T follicular helper cell (primary cell): ENCODE measurements around the gene FAM185A.
"Not testable (repeated sequence)": the region's sequence is repeated elsewhere in the genome, so short reads cannot be mapped to it uniquely, and the experiment has no call there.

Experiments used
- DNase-seq: peaks from one replicate; pipeline ENCODE4 v3.0.0-alpha.2; 2020; ENCODE audit warnings: low read depth
- total RNA-seq, 2 experiments: gene quantifications; one replicate each; lab custom pipeline; 2026; lab: John Stamatoyannopoulos, UW

FAM185A gene
- total RNA-seq, result 4.8 to 5.8 reads per million in 2 experiments

DNA sequence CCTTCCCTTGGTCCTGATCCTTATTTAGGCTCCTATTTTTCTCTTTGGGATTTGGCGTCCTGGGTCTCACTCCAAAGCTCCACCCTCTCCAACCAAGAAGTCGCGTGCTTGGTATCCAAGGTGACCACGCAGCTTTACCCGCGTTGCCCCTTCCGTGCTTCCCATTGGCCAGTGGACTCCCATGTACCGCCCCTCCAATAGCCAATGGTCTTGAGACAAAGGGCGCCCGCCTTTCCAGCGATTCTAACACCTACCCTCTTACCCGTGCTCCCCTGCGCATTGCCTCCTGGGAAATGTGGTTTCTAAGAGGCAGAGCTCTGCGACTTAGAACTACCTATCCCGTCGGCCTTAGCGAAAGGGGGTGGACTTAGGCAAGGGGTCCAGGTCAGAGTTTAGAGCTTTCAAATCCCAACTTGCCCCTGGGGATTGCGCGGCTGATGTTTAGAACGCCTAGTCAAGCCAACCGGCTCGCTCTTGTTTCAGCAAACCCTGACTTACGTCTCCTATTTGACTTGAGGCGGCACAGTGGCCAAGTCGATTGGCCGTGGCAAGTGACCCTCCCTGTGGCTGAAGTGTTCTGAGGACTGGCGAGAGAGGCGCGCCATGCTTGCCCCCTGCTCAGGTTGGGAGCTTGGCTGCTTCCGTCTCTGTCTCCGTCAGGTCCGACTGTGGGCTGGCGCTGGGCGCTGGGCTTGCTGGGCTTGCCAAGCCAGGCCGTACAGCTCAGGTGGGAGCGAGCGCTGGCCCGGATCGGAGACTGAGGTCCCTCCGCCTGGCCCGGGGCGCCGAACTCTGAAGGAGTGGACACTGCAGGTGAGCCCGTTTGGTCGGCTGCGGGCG lies at the start of gene FAM185A:
TSS of gene FAM185A (plus strand) at position 395 of the 840 bp plus-strand sequence. CDS start at position 604, 209 bp downstream.
- peak; percentile 94 for DNase-seq

DNA sequence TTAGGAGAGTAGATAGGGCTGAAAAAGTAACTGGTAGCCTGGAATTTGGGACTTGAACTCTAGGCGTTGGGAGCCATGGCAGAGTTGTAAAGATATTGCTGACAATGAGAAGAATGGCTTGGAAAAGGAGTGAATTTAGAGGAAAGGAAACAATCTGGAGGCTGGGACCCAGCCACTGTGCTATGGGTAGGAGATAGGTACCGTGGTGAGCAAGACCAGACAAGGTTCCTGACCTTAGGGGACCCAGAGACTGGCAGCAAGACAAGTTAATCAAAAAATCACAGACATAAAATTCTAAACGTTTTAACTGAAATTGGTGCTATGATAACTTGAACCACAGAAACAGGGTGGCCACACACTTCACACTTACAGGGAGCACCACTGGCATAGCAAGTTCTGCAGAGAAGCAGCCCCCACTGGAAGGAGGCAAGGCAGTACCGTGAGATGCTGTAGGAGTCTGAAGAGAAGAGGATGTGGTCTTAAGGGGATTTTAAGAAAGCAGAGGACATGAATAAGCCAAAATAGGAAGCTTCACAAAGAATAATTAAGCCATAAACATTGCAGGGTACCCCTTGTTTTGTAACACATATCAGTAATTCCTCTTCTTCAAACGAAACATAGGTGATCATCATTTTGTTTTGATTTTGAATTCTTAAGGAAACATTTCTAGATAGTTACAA lies 35.6 kb upstream of the FAM185A start:
- DNase-seq, result not testable (repeated sequence)

DNA sequence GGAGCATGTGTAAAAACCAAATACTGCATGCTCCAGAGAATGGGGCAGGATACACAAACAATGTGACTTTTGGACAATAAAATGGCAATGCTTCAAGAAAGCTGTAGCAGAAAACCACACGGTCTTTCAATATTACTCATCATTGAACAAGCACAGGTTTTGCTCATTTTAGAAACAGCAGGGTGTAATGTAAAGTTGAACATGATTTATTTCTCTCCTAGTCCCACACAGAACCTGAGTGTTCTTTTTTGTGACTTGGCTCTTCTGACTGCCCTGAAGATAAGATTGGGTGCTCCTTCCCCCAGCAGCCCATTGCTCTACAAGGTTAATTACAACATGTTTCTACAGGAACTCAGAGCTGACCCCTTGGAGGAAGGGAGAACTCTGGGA lies 35.1 kb upstream of the FAM185A start:
- not testable (repeated sequence) for DNase-seq

GRCh38 chr7:102714774-102715522 lies 33.9 kb upstream of the FAM185A start:
- DNase-seq, result not testable (repeated sequence)

DNA sequence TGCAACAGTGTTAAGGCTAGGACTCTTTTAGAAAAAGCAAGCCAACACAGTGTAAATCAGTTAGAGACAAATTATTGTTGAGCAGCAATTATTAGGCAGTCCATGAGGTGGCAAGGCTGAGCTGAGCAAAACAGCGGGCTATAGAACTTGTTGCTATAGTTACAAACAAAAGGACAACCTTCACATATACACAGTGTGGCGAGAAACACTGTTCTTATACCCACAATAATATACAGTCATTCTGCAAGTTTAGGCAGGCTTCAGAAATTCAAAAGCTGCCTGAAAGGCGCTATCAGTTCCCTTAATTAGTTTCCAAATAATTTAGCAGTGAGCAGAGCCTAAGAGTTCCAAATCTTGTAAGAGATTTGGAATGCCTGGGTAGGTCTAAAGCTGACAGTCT lies 33.1 kb upstream of the FAM185A start:
- DNase-seq, result not testable (repeated sequence)

GRCh38 chr7:102718491-102718890 lies 30.3 kb upstream of the FAM185A start:
- DNase-seq, result not testable (repeated sequence)

DNA sequence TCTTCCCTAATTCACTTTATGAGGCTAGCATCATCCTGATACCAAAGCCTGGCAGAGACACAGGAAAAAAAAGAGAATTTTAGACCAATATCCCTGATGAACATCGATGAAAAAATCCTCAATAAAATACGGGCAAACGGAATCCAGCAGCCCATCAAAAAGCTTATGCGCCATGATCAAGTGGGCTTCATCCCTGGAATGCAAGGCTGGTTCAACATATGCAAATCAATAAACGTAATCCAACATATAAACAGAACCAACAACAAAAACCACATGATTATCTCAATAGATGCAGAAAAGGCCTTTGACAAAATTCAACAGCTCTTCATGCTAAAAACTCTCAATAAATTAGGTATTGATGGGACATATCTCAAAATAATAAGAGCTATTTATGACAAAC lies 22.6 kb upstream of the FAM185A start:
- not testable (repeated sequence) for DNase-seq

GRCh38 chr7:102729670-102730069 lies 19.1 kb upstream of the FAM185A start:
- not testable (repeated sequence) for DNase-seq

DNA sequence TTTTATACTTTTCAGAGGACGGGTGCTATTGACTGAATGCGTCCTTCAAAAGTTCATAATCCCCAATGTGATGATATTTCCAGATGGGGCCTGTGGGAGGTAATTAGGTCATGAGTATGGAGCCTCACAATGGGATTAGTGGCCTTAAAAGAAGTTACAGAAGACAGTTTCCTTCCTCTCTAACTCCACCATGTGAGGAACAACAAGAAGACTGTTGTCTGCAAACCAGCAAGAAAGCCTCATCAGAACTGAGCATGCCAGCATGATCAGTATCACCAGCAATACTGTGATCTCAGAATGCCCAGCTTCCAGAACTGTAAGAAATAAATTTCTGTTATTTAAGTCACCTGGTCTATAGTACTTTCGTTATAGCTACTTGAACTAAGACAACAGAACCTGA lies 18.4 kb upstream of the FAM185A start:
- DNase-seq, result not testable (repeated sequence)

DNA sequence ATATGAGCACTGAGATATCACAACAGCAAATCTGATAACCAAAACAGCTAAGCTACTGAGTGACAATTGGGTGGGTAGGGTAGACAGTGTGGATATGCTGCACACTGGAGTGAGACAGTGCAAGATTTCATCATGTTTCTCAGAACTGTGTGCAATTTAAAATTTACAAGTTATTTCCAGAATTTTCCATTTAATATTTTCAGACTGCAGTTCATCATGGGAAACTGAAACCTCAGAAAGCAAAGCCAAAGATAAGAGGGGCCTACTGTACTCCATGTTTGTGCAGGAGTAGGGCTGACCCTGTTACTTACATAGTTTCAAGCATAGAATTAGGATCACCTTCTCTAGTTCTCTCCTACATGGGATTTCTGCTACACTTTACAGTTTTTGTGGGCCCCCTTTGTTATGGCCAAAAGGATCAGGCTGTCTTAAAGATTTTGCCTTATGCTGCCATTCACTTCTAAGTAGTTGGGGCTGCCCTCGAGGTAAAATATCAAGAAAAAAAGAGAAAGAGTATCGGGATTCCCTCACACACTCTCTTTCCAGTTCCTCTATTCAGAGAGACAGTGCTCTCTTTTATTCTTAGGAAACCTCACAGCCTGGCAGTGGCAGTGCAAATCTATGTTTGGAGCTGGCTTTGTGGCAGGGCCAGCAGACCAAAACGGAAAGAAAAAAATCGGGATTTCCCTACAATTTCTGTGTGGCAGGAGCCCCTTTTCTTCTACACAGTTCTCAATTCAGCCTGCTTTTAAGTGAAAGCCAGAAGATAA lies 6.6 kb upstream of the FAM185A start:
- not testable (repeated sequence) for DNase-seq

- not testable (repeated sequence) for DNase-seq
Measured at GRCh38 chr7:102743861-102744260, 4.9 kb upstream of the FAM185A start.

DNA sequence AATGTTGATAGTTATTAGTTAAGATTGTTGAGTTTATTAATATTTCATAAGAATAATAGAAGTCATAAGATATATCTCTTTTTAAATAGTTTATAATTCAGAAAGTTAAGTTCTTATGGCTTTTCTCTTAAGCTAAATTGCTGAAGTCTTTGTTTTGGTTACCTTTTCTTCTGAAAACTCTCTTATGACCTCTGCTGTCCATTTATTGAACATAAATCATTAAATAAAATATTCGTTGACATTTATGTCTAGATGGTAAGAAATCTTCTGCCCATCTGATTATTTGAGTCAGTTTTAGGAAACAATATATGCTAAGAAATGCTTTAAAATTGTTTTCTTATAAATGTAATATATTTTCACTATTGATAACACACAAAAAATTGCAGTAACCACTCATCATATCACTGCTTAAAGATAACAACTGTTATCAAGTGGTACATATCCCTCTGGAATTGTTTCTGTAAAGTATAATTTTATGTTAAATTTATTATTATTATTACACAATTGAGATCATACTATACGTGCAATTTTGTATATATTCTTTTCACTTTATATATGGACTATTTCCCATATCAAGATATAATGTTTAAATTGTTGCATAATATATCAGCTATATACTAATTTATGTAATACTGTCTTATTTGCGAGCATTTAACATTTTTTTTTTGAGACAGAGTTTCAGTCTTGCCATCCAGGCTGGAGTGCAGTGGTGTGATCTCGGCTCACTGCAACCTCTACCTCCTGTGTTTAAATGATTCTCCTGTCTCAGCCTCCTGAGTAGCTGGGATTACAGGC lies 3.1 kb upstream of the FAM185A start:
- DNase-seq, result not testable (repeated sequence)

- DNase-seq, result not testable (repeated sequence)
Measured at GRCh38 chr7:102749445-102749786, 617 bp downstream of the FAM185A start.

DNA sequence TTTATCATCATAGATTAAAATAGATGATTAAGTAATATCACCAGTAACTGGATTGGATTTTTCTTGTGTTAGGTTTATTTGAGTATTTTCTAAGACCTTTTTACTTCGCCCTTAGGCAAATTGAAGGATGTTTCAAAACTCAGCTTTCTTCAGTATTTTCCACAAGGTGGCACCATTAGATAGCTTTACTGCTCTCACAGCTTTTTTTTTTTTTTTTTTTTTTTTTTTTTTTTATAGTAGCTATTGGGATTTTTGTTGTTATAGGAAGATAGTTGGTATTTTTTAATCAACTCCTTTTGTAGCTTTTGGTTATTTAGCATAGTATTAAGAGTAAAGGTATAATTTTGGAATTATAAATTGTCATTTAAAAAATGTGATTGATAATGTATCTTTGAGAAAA lies 9.4 kb downstream of the FAM185A start:
- DNase-seq, result not testable (repeated sequence)

- not testable (repeated sequence) for DNase-seq
Measured at GRCh38 chr7:102759934-102760333, 11.1 kb downstream of the FAM185A start.

DNA sequence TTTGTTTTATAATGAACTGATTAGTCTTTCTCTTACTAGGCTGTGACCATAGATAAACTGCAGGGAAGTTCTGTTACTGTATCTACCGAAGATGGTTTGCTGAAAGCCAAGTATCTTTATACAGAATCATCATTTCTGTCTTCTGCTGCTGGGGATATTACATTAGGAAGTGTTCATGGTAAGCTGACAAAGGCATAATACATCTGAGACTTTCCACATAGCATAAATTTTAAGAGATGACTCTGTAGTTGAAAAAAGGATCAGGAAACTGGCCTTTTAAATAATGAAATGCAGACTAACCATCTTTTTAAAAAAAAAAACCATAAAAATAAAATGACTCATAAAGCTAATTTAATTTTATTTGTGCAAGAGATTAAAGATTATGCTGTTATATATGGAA lies 12.4 kb downstream of the FAM185A start:
- DNase-seq, result not testable (repeated sequence)

- DNase-seq, result not testable (repeated sequence)
Measured at GRCh38 chr7:102763295-102763905, 14.6 kb downstream of the FAM185A start.

GRCh38 chr7:102769657-102770192 lies 20.9 kb downstream of the FAM185A start:
- not testable (repeated sequence) for DNase-seq

GRCh38 chr7:102770467-102770866 lies 21.7 kb downstream of the FAM185A start:
- not testable (repeated sequence) for DNase-seq

GRCh38 chr7:102776217-102776616 lies 27.4 kb downstream of the FAM185A start:
- DNase-seq, result not testable (repeated sequence)
